Body of pancreas (tissue), 4 donors: ENCODE data around the gene TBX21. TPM values are rescaled to one million over a fixed set of nuclear protein-coding genes. Genes with fewer than 3 reads are reported as not detected.

Experiments
- ATAC-seq: fragments of 150-250 bp; one replicate; pipeline ENCODE4 v1.9.1; 2016
- DNase-seq, 4 donors: peaks; one replicate each; pipeline ENCODE4 v3.0.0-alpha.2; 2019
- H3K27ac ChIP-seq, 4 donors: fragments of 200-600 bp; sonication (generic); 1 replicate in 3 of 4; 2 replicates in 1 of 4; pipeline versions ENCODE4 v1.5.1 to v1.6.1; 2016 to 2019; ENCODE audit warnings: mild to moderate bottlenecking in 1 of 4, mixed read lengths in 1 of 4, moderate library complexity in 1 of 4
- H3K27me3 ChIP-seq, 2 donors: fragments of 200-600 bp; sonication (generic); one replicate each; pipeline ENCODE4 v1.6.0; 2016; ENCODE audit warnings: mild to moderate bottlenecking in 1 of 2
- H3K36me3 ChIP-seq, 2 donors: fragments of 200-600 bp; sonication (generic); replicated peaks in 1 of 2; 2 replicates each; pipeline ENCODE4 v1.5.1; 2016; ENCODE audit warnings: low read depth in 2 of 2; ENCODE audit not compliant: insufficient read depth in 1 of 2
- H3K4me1 ChIP-seq: fragments of 200-600 bp; sonication (generic); one replicate; pipeline ENCODE4 v1.6.0; 2016
- H3K4me3 ChIP-seq, 2 donors: fragments of 200-600 bp; sonication (generic); 1 replicate in 1 of 2; 2 replicates in 1 of 2; pipeline ENCODE4 v1.5.1; 2016 to 2019
- H3K9me3 ChIP-seq, 3 donors: fragments of 200-600 bp; sonication (generic); 1 replicate in 2 of 3; 2 replicates in 1 of 3; pipeline ENCODE4 v1.5.1; 2016
- POLR2A ChIP-seq, 3 donors: fragments of 450-650 bp; IDR thresholded peaks; one replicate each; pipeline ENCODE4 v1.6.1; 2016; ENCODE audit warnings: antibody characterized with exemption in 3 of 3, mild to moderate bottlenecking in 2 of 3
- WGBS, 2 donors: methylation state at CpG; one replicate each; pipeline ENCODE4 v1.1.5; 2017; 5-methylcytosine and 5-hydroxymethylcytosine counted together
- intact Hi-C: fragments of 100-400 bp; cut with DNase I; formaldehyde crosslinking; loops from one replicate; pipeline ENCODE4 v1.15.1; 2023
- total RNA-seq, 2 donors: library from RNA; depleted of rRNA; stranded (reverse); fragments of >200 nt; gene quantifications; one replicate each; pipeline ENCODE4 v1.1.0, GENCODE V29; 2016
- TF ChIP-seq, protein P1 (sequence below), 7 experiments: fragments of 450-650 bp in 4 of 7; fragments of 200-600 bp in 3 of 7; sonication (generic) in 3 of 7; IDR thresholded peaks; one replicate each; pipeline ENCODE4 v1.5.1; 2016 to 2019; ENCODE audit warnings: antibody characterized with exemption in 7 of 7

The TBX21 gene
- total RNA-seq, 2 donors from 2014 or later = 1.0 TPM; not detected in 1

DNA sequence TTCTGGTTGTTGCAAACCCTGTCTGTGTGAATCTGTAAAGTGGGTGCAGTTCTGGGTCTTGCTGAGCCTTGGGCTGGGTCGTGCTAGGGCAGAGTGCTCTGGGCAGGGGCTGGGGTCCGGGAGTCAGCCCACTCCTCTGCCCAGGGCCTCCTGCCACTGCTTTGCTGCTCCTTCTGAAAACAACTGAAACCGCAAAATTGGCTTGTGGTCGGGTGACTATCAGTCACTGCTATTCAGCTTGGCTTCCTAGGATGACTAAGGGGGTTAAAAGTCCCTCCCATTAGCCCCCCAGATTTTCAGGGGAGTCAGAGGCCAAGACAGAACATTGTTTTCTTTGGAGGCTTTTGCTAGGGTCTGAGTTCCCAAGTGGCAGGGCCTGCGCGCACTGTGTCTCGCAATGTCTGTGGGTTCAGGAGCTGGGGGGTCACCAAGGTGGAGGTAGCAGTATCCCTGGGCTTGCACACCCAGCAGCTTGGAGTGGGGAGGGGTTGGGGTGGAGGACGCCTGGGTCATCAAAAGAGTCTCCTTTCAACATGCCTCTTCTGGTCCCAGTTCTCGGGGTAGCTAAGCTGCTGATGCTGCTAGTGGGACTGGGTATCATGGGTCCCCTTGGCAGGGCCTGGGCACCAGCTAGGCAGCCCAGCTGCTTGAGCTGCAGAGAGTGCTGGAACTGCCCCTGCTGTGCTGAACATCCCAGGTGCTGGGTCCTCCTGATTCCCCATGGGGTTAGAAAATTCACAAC lies 13.5 kb upstream of the TBX21 start:
- no peak for TF ChIP-seq POLR2A (IDR thresholded peaks at IDR 0.05)
- TF ChIP-seq, protein P1, sequence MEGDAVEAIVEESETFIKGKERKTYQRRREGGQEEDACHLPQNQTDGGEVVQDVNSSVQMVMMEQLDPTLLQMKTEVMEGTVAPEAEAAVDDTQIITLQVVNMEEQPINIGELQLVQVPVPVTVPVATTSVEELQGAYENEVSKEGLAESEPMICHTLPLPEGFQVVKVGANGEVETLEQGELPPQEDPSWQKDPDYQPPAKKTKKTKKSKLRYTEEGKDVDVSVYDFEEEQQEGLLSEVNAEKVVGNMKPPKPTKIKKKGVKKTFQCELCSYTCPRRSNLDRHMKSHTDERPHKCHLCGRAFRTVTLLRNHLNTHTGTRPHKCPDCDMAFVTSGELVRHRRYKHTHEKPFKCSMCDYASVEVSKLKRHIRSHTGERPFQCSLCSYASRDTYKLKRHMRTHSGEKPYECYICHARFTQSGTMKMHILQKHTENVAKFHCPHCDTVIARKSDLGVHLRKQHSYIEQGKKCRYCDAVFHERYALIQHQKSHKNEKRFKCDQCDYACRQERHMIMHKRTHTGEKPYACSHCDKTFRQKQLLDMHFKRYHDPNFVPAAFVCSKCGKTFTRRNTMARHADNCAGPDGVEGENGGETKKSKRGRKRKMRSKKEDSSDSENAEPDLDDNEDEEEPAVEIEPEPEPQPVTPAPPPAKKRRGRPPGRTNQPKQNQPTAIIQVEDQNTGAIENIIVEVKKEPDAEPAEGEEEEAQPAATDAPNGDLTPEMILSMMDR (IDR thresholded peaks at IDR 0.05) = no peak
- Histone ChIP-seq H3K4me1 (peaks cover 8% of the 10 kb centered on the region), H3K9me3 (no peaks in the 10 kb centered on the region), H3K27me3 (peaks cover 0 to 16% of the 10 kb centered on the region in 2 donors), H3K27ac (no peak overlapping the region), H3K4me3 (no peak overlapping the region), H3K36me3 (no peaks in the 10 kb centered on the region)
- 63 to 72% methylated on average over 6 to 9 of the region's 9 CpGs for WGBS, 2 donors
- no peak for ATAC-seq
- DNase-seq = no peak
- intact Hi-C loops = no loop called here

DNA sequence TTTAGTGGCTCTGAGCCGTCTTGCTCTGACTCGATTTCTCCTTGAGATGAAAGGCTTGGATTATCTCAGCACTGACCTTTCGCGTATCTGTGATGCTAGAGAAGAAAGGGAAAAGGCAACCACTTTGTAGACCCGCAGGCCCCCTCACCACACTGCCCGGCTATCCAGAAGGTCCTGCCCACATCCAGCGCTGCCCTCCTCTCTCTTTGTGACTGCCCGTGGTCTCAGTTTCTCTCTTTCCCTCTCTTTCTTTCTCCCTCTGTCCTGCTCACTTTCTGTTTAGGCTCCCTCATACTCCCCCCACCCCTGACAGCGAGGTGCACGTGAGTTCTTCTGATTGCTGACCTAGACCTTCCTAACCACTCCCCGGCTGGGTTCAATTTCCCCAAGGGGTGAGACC lies 12.8 kb upstream of the TBX21 start:
- H3K4me3 ChIP-seq = no peak overlapping the region
- peaks cover 0 to 16% of the 10 kb centered on the region in 2 donors for H3K27me3 ChIP-seq
- no peak overlapping the region for H3K27ac ChIP-seq
- H3K36me3 ChIP-seq = no peaks in the 10 kb centered on the region
- TF ChIP-seq, protein P1 (IDR thresholded peaks at IDR 0.05) = no peak
- TF ChIP-seq POLR2A (IDR thresholded peaks at IDR 0.05) = no peak
- DNase-seq = no peak
- no peak for ATAC-seq
- WGBS, 2 donors = 67 to 70% methylated on average over 11 of the region's 11 CpGs
- no peaks in the 10 kb centered on the region for H3K9me3 ChIP-seq
- peaks cover 8% of the 10 kb centered on the region for H3K4me1 ChIP-seq
- intact Hi-C loops = no loop called here

DNA sequence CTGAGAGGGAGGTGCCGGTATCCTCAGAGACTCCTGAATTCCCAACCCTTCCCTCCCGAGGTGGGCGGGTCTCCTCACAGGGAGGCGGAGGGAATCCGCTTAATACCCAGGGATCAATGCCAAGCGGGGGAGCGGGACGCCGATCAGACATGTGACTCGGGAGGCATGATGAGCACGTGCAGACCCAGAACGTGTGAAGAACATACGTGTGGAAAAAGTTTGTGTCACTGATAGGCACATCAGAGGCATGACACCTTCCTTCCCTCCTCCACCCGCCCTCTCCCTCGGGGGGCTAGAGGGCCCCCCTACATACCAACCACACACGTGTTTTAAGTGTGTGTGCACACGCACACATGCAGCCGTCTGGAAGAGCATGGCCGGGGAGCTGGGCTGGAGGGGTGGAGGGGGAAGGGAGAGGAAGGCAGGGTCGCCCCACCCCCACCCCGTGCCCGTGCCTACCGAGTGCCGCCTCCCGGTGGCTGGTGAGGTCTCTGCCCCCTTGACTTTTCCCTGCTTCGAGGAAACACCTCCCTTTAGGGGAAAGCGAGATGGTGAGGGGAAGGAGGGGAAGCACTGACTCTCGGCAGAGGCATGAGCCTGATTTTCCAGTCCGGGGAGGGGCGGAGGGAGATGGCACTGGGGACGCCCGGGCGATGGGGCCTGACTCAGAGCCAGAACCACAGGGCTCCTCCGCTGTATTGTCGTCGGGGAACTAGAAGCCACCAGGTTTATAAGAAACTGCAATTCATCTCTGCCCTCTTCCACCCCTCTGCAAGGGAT lies 12.1 kb upstream of the TBX21 start:
- TF ChIP-seq POLR2A (IDR thresholded peaks at IDR 0.05) = no peak
- TF ChIP-seq, protein P1 (IDR thresholded peaks at IDR 0.05) = no peak
- Histone ChIP-seq H3K36me3 (no peaks in the 10 kb centered on the region), H3K27ac (no peak overlapping the region), H3K9me3 (no peaks in the 10 kb centered on the region), H3K27me3 (peaks cover 0 to 16% of the 10 kb centered on the region in 2 donors), H3K4me3 (no peak overlapping the region), H3K4me1 (peaks cover 8% of the 10 kb centered on the region)
- ATAC-seq = no peak
- peak in 1 of 4 donors; percentile 22 for DNase-seq
- intact Hi-C loops = no loop called here
- WGBS, 2 donors = 10 to 11% methylated on average over 19 to 36 of the region's 36 CpGs

DNA sequence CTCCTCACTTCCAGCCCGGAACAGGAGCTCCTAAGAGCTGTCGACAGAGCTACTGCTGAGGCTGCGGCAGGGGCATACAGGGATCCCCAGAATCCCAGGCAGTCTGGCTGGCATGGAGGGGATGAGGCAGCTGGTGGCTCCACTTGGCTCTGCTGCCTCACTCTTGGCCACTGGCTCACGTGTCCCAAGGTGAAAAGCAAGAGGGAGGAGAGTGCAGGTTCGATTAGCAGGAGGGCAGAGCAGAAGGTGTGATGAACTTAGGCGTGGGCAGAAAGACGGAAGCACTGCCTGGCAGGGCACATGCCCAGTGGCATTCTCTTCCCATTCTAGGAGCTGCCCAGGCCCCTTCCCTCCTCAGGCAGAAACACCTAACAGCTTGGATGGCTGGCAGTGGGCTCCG lies 11.3 kb upstream of the TBX21 start:
- ATAC-seq (no peak), DNase-seq (no peak)
- Histone ChIP-seq H3K27me3 (peaks cover 0 to 16% of the 10 kb centered on the region in 2 donors), H3K27ac (no peak overlapping the region), H3K9me3 (no peaks in the 10 kb centered on the region), H3K4me3 (no peak overlapping the region), H3K4me1 (peaks cover 8% of the 10 kb centered on the region), H3K36me3 (no peaks in the 10 kb centered on the region)
- TF ChIP-seq, protein P1 (IDR thresholded peaks at IDR 0.05) = no peak
- no peak for TF ChIP-seq POLR2A (IDR thresholded peaks at IDR 0.05)
- intact Hi-C loops = no loop called here
- WGBS, 2 donors = 21 to 29% methylated on average over 8 of the region's 8 CpGs
